IMR-90 (cell line): Measurements from ENCODE around the gene ZNF555. TPM values are rescaled to one million over a fixed set of nuclear protein-coding genes. Genes with fewer than 3 reads are reported as not detected.

Source experiments
- ATAC-seq: fragments of 200-7000 bp; cut with Tn5 transposase; 2 replicates; pipeline ENCODE4 v1.9.1; 2020; ENCODE audit warnings: low read depth, mild to moderate bottlenecking, moderate library complexity
- BruUV-seq: library from RNA; stranded (reverse); fragments of 400-500 nt; replicated peaks from 2 replicates; lab custom pipeline; 2021; lab: Mats Ljungman, UMichigan
- CTCF ChIA-PET: fragments of 300-600 bp; formaldehyde crosslinking; extraction: SDS; loops from one replicate; lab custom pipeline; 2021; ENCODE audit warnings: antibody characterized with exemption; lab: Yijun Ruan, JAX
- POLR2A ChIA-PET: fragments of 300-600 bp; sonication (Branson Sonifier 250); formaldehyde crosslinking; loops from one replicate; lab custom pipeline; 2022; ENCODE audit warnings: antibody characterized with exemption; ENCODE audit not compliant: unreplicated experiment; lab: Charles Lee
- DNase-seq: peaks from one replicate; pipeline ENCODE4 v3.0.0; 2013
- H2AFZ ChIP-seq: replicated peaks from 2 replicates; pipeline ENCODE3; 2013; ENCODE audit warnings: low read length, mild to moderate bottlenecking; ENCODE audit not compliant: poor library complexity
- H2AK5ac ChIP-seq: 2 replicates; pipeline ENCODE4 v1.6.1; 2013; ENCODE audit warnings: low read depth, low read length, inconsistent platforms
- H2AK9ac ChIP-seq: replicated peaks from 2 replicates; pipeline ENCODE3; 2013; ENCODE audit warnings: mild to moderate bottlenecking, low read depth, low read length, moderate library complexity; ENCODE audit not compliant: poor library complexity
- H2BK120ac ChIP-seq: 2 replicates; pipeline ENCODE4 v1.6.1; 2013; ENCODE audit warnings: low read depth, low read length, inconsistent platforms
- H2BK15ac ChIP-seq: 3 replicates; pipeline ENCODE4 v1.6.1; 2013; ENCODE audit warnings: low read depth, low read length, inconsistent platforms
- H2BK20ac ChIP-seq: 2 replicates; pipeline ENCODE4 v1.6.1; 2013; ENCODE audit warnings: low read depth, mild to moderate bottlenecking, inconsistent platforms, low read length, moderate library complexity
- H2BK5ac ChIP-seq: 2 replicates; pipeline ENCODE4 v1.6.1; 2013; ENCODE audit warnings: mild to moderate bottlenecking, low read depth, low read length, inconsistent platforms; ENCODE audit not compliant: poor library complexity, severe bottlenecking
- H3K14ac ChIP-seq: replicated peaks from 2 replicates; pipeline ENCODE4 v1.6.1; 2013; ENCODE audit warnings: low read depth, low read length, inconsistent platforms
- H3K18ac ChIP-seq: 2 replicates; pipeline ENCODE4 v1.6.1; 2013; ENCODE audit warnings: low read depth, low read length, control low read depth
- H3K23ac ChIP-seq: 2 replicates; pipeline ENCODE4 v1.6.1; 2013; ENCODE audit warnings: low read depth, low read length, inconsistent platforms
- H3K27ac ChIP-seq: 2 replicates; pipeline ENCODE4 v1.5.1; 2013; ENCODE audit warnings: mild to moderate bottlenecking, control low read depth, low read length; ENCODE audit not compliant: insufficient read depth
- H3K27me3 ChIP-seq: 2 replicates; pipeline ENCODE4 v1.6.1; 2013; ENCODE audit warnings: low read length; ENCODE audit not compliant: control insufficient read depth, insufficient read depth
- H3K36me3 ChIP-seq: 2 replicates; pipeline ENCODE4 v1.6.1; 2013; ENCODE audit warnings: low read length, mixed read lengths; ENCODE audit not compliant: control insufficient read depth, insufficient read depth
- H3K4ac ChIP-seq: 2 replicates; pipeline ENCODE4 v1.6.1; 2013; ENCODE audit warnings: low read depth, low read length, inconsistent platforms
- H3K4me1 ChIP-seq: 2 replicates; pipeline ENCODE4 v1.6.1; 2013; ENCODE audit warnings: low read length, mixed read lengths; ENCODE audit not compliant: control insufficient read depth, insufficient read depth
- H3K4me2 ChIP-seq: 2 replicates; pipeline ENCODE4 v1.6.1; 2013; ENCODE audit warnings: low read depth, mild to moderate bottlenecking, control low read depth, low read length, moderate library complexity
- H3K4me3 ChIP-seq: 2 replicates; pipeline ENCODE4 v1.5.1; 2013; ENCODE audit warnings: low read depth, mild to moderate bottlenecking, control low read depth, low read length, moderate library complexity; ENCODE audit not compliant: insufficient read depth
- H3K56ac ChIP-seq: 2 replicates; pipeline ENCODE4 v1.6.1; 2013; ENCODE audit warnings: low read length, inconsistent platforms; ENCODE audit not compliant: insufficient read depth; ENCODE audit errors: extremely low read depth
- H3K79me1 ChIP-seq, 2 experiments: 2 replicates each; pipeline ENCODE4 v1.6.1; 2013; ENCODE audit warnings: low read length in 2 of 2, inconsistent platforms in 1 of 2, low read depth in 1 of 2
- H3K9ac ChIP-seq: 2 replicates; pipeline ENCODE4 v1.6.1; 2013; ENCODE audit warnings: low read depth, low read length, control low read depth
- H3K9me1 ChIP-seq: 2 replicates; pipeline ENCODE4 v1.6.1; 2013; ENCODE audit warnings: low read length, inconsistent platforms; ENCODE audit not compliant: insufficient read depth
- H3K9me3 ChIP-seq: 2 replicates; pipeline ENCODE4 v1.6.1; 2013; ENCODE audit warnings: low read length; ENCODE audit not compliant: control insufficient read depth, insufficient read depth
- H4K20me1 ChIP-seq: 2 replicates; pipeline ENCODE4 v1.6.1; 2013; ENCODE audit warnings: low read length, inconsistent platforms; ENCODE audit not compliant: insufficient read depth
- H4K5ac ChIP-seq: 2 replicates; pipeline ENCODE4 v1.6.1; 2013; ENCODE audit warnings: mild to moderate bottlenecking, low read depth, low read length, control low read depth
- H4K8ac ChIP-seq, 2 experiments: 2 replicates each; pipeline ENCODE4 v1.6.1; 2013; ENCODE audit warnings: low read depth in 2 of 2, low read length in 2 of 2, control low read depth in 1 of 2, inconsistent platforms in 1 of 2
- H4K91ac ChIP-seq: 2 replicates; pipeline ENCODE4 v1.6.1; 2013; ENCODE audit warnings: low read depth, low read length, inconsistent platforms; ENCODE audit not compliant: insufficient read depth
- BHLHE40 ChIP-seq: fragments of 150-350 bp; IDR thresholded peaks from 2 replicates; pipeline ENCODE4 v1.6.1; 2016; ENCODE audit warnings: mild to moderate bottlenecking, low read depth, low read length
- CHD1 ChIP-seq: IDR thresholded peaks from 2 replicates; pipeline ENCODE4 v1.6.1; 2012; ENCODE audit warnings: low read depth, low read length, improper control_type of control experiment
- CTCF ChIP-seq: conservative IDR thresholded peaks from 2 replicates; pipeline ENCODE4 v1.5.1; 2012; ENCODE audit warnings: mild to moderate bottlenecking, low read depth, low read length, improper control_type of control experiment
- FOS ChIP-seq: fragments of 150-350 bp; IDR thresholded peaks from 2 replicates; pipeline ENCODE4 v1.6.1; 2016; ENCODE audit warnings: low read depth, low read length
- MAFK ChIP-seq: IDR thresholded peaks from 2 replicates; pipeline ENCODE4 v1.6.1; 2012; ENCODE audit warnings: low read depth, low read length, improper control_type of control experiment
- MAZ ChIP-seq: IDR thresholded peaks from 2 replicates; pipeline ENCODE4 v1.6.1; 2012; ENCODE audit warnings: low read depth, mild to moderate bottlenecking, low read length, improper control_type of control experiment, moderate library complexity, borderline replicate concordance
- NFE2L2 ChIP-seq: fragments of 150-350 bp; IDR thresholded peaks from 2 replicates; pipeline ENCODE4 v1.6.1; 2016; ENCODE audit warnings: low read depth, mild to moderate bottlenecking, low read length
- POLR2A ChIP-seq: IDR thresholded peaks from 2 replicates; pipeline ENCODE4 v1.6.1; 2012; ENCODE audit warnings: mild to moderate bottlenecking, low read depth, low read length
- RAD21 ChIP-seq: IDR thresholded peaks from 2 replicates; pipeline ENCODE4 v1.6.1; 2012; ENCODE audit warnings: low read length, improper control_type of control experiment
- RCOR1 ChIP-seq: IDR thresholded peaks from 2 replicates; pipeline ENCODE4 v1.6.1; 2012; ENCODE audit warnings: mild to moderate bottlenecking, low read length, improper control_type of control experiment; ENCODE audit not compliant: insufficient replicate concordance
- RFX5 ChIP-seq: IDR thresholded peaks from 2 replicates; pipeline ENCODE4 v1.8.0; 2012; ENCODE audit warnings: low read depth, mild to moderate bottlenecking, low read length, moderate library complexity
- SMC3 ChIP-seq: fragments of 150-350 bp; IDR thresholded peaks from 2 replicates; pipeline ENCODE4 v1.6.1; 2016; ENCODE audit warnings: low read depth, mild to moderate bottlenecking, antibody characterized with exemption, low read length, moderate library complexity
- WGBS, 2 experiments: methylation state at CpG; one replicate each; pipeline versions ENCODE4 v1.1.5 to v1.1.7; 2013; ENCODE audit warnings: missing lambda C conversion rate in 2 of 2; ENCODE audit not compliant: insufficient read length in 1 of 2; ENCODE audit errors: extremely low coverage in 2 of 2; 5-methylcytosine and 5-hydroxymethylcytosine counted together
- dilution Hi-C: fragments of 300-500 bp; cut with HindIII; formaldehyde crosslinking; loops from one replicate; pipeline ENCODE4 v1.14.3; 2018; ENCODE audit warnings: low sequenced_read_pairs; ENCODE audit not compliant: unreplicated experiment
- in situ Hi-C: fragments of 300-500 bp; cut with MboI; formaldehyde crosslinking; loops from 3 replicates; pipeline ENCODE4 v1.14.3; 2019; ENCODE audit warnings: low sequenced_read_pairs, inconsistent platforms, mixed read lengths
- intact Hi-C: fragments of 100-400 bp; cut with micrococcal nuclease; formaldehyde crosslinking; loops from 2 replicates; pipeline ENCODE4 v1.10.0; 2022
- polyA plus RNA-seq, 3 experiments: library from polyadenylated mRNA; depleted of rRNA; stranded (reverse); fragments of >200 nt; gene quantifications; 2 replicates each; pipeline ENCODE4 v1.2.3, GENCODE V29; 2012; ENCODE audit warnings: low replicate concordance in 1 of 3
- total RNA-seq: library from RNA; depleted of rRNA; stranded (reverse); fragments of >200 nt; gene quantifications from 2 replicates; pipeline ENCODE4 v1.2.3, GENCODE V29; 2012
- TF ChIP-seq, protein P1 (sequence below): fragments of 150-350 bp; IDR thresholded peaks from 2 replicates; pipeline ENCODE4 v1.6.1; 2017; ENCODE audit warnings: mild to moderate bottlenecking, antibody characterized with exemption, low read length, low read depth
- TF ChIP-seq, protein P2 (sequence below): fragments of 150-350 bp; IDR thresholded peaks from 2 replicates; pipeline ENCODE4 v1.6.1; 2016; ENCODE audit warnings: low read depth, mild to moderate bottlenecking, low read length, moderate library complexity, borderline replicate concordance

The ZNF555 gene
- total and polyA plus RNA-seq, 2 of the 4 experiments (the other 2 are of a cell fraction), result 2.8 to 9.7 TPM

DNA sequence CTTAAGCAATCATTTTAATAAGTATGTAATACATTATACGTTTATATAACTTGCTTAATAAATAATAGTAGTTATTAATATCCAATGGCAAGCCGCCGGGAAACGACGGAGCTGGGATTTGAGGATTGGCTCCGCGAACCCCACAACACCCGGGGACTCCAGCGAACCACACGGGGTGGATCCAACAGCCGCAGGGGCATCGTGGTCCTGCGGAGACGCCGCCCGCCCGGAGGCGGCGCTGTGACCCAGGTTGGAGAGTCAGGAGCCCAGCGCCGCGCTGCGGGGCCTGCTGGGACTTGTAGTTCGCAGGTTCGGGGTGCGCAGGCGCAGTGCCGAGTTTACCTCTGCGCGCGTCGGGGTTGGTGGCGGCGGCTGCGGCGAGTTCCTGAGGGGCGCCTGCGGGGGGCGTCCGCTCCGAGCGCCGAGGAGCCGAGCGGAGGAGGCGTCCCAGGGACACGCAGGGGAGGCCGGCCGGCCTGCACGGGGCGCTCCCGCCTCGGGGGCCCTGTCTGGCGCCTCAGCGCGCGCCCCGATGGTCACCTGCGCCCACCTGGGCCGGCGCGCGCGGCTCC lies 21.6 kb upstream of the ZNF555 start, which contains the start of gene ZNF554:
Gene ZNF554 (plus strand): TSS at position 329 of the 572 bp plus-strand sequence. CDS start 204 bp downstream, at position 533.
- in situ Hi-C loops (no loop called here), intact Hi-C loops (no loop called here), dilution Hi-C loops (no loop called here)
- peak within 1 kb of the TSS; percentile 1; the same call in 1 of the 2 replicates for H4K5ac ChIP-seq
- H2BK15ac ChIP-seq, result no peak within 1 kb of the TSS
- no peak within 1 kb of the TSS for H2BK20ac ChIP-seq
- H3K23ac ChIP-seq, result peak within 1 kb of the TSS; percentile 64; the same call in 1 of the 2 replicates
- H2AK9ac ChIP-seq, result peak within 1 kb of the TSS; percentile 97
- H2BK120ac ChIP-seq, result no peak within 1 kb of the TSS
- H3K9ac ChIP-seq, result peak within 1 kb of the TSS; percentile 77
- ChIA-PET POLR2A (no interaction called here), CTCF (interaction anchor here (0.6 to 1.3 kb wide), 2 partner anchors 10 to 41 kb away, joined by 3 read pairs; no protein-coding TSS in a partner anchor)
- H3K4me3 ChIP-seq, result peak within 1 kb of the TSS; percentile 61
- peak within 1 kb of the TSS; percentile 12; the same call in 1 of the 2 replicates for H4K91ac ChIP-seq
- H3K4me1 ChIP-seq, result no peaks in the 10 kb centered on the region; the same call in 1 of the 2 replicates
- peak within 1 kb of the TSS; percentile 56 for H3K4ac ChIP-seq
- H3K14ac ChIP-seq, result peak within 1 kb of the TSS; percentile 81; the same call in 1 of the 2 replicates
- no peak within 1 kb of the TSS for H2BK5ac ChIP-seq
- WGBS, 2 experiments, result 0% methylated on average over 32 of the region's 64 CpGs; no CpG with 5 or more reads in 1 of the 2 experiments
- no peak within 1 kb of the TSS; the same call in 1 of the 2 replicates for H3K27ac ChIP-seq
- DNase-seq (peak; percentile 94), ATAC-seq (peak; percentile 100)
- H2AFZ ChIP-seq, result peak within 1 kb of the TSS; percentile 97
- no peaks in the 10 kb centered on the region for H4K20me1 ChIP-seq
- no TSS peak for BruUV-seq
- H3K18ac ChIP-seq, result no peak within 1 kb of the TSS
- H3K36me3 ChIP-seq, result peaks cover 9% of the 10 kb centered on the region; the same call in 1 of the 2 replicates
- H4K8ac ChIP-seq, result peak within 1 kb of the TSS; percentile 73 to 93; a peak in 3 of 4 replicates
- peaks cover 2% of the 10 kb centered on the region; the same call in 1 of the 2 replicates for H3K9me3 ChIP-seq
- peak within 1 kb of the TSS; percentile 75 for H2AK5ac ChIP-seq
- peak within 1 kb of the TSS; percentile 95 for H3K4me2 ChIP-seq
- H3K79me1 ChIP-seq, result peaks cover 6 to 11% of the 10 kb centered on the region in 2 experiments; a peak in 2 of 4 replicates
- 0 out of 2 replicates have a peak, but pooled peaks cover 4% of the 10 kb centered on the region for H3K9me1 ChIP-seq
- H3K27me3 ChIP-seq, result no peaks in the 10 kb centered on the region
- H3K56ac ChIP-seq, result no peak within 1 kb of the TSS; the same call in 1 of the 2 replicates
- TF ChIP-seq BHLHE40 (no peak), NFE2L2 (no peak), SMC3 (peak; percentile 29; the same call in 1 of the 2 replicates), FOS (no peak), MAZ (peak; percentile 51; the same call in 1 of the 2 replicates), CTCF (peak; percentile 99), CHD1 (no peak), MAFK (no peak), RFX5 (no peak), POLR2A (no peak), RAD21 (peak; percentile 50), RCOR1 (no peak)
- TF ChIP-seq, protein P1, sequence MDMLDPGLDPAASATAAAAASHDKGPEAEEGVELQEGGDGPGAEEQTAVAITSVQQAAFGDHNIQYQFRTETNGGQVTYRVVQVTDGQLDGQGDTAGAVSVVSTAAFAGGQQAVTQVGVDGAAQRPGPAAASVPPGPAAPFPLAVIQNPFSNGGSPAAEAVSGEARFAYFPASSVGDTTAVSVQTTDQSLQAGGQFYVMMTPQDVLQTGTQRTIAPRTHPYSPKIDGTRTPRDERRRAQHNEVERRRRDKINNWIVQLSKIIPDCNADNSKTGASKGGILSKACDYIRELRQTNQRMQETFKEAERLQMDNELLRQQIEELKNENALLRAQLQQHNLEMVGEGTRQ, result peak; percentile 63; the same call in 1 of the 2 replicates
- TF ChIP-seq, protein P2, sequence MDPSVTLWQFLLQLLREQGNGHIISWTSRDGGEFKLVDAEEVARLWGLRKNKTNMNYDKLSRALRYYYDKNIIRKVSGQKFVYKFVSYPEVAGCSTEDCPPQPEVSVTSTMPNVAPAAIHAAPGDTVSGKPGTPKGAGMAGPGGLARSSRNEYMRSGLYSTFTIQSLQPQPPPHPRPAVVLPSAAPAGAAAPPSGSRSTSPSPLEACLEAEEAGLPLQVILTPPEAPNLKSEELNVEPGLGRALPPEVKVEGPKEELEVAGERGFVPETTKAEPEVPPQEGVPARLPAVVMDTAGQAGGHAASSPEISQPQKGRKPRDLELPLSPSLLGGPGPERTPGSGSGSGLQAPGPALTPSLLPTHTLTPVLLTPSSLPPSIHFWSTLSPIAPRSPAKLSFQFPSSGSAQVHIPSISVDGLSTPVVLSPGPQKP, result no peak
